ENCODE data around the gene NRG3.

NRG3 gene

GRCh38 chr10:81961451-81962184, 86.6 kb downstream of the NRG3 start:
- TF ChIP-seq CTCF (IDR thresholded peaks at IDR 0.05; ENCODE audit: low read depth, low read length): no peak
- no peak overlapping the region for H3K4me3 ChIP-seq (ENCODE audit: low read depth, low read length)

GRCh38 chr10:81963606-81964005, 88.6 kb downstream of the NRG3 start:
- in situ Hi-C loops (cut with HindIII; ENCODE audit: low sequenced_read_pairs): no loop called here
- peak; percentile 62 for DNase-seq (ENCODE audit: low read depth, low spot score)
- H3K4me3 ChIP-seq (ENCODE audit: low read depth, low read length): no peak overlapping the region
- no peak for TF ChIP-seq CTCF (IDR thresholded peaks at IDR 0.05; ENCODE audit: low read depth, low read length)

More at GRCh38 chr10:81961451-81962184, 86.6 kb downstream of the NRG3 start:
- DNase-seq (ENCODE audit: low read depth, low spot score): no peak
- in situ Hi-C loops (cut with HindIII; ENCODE audit: low sequenced_read_pairs): no loop called here

GRCh38 chr10:81967716-81968115, 92.7 kb downstream of the NRG3 start:
- H3K4me3 ChIP-seq (ENCODE audit: low read depth, low read length): no peak overlapping the region
- in situ Hi-C loops (cut with HindIII; ENCODE audit: low sequenced_read_pairs): no loop called here
- TF ChIP-seq CTCF (IDR thresholded peaks at IDR 0.05; ENCODE audit: low read depth, low read length): no peak
- DNase-seq (ENCODE audit: low read depth, low spot score): no peak

GRCh38 chr10:81969136-81969535, 94.1 kb downstream of the NRG3 start:
- no peak overlapping the region for H3K4me3 ChIP-seq (ENCODE audit: low read depth, low read length)
- in situ Hi-C loops (cut with HindIII; ENCODE audit: low sequenced_read_pairs): no loop called here
- no peak for DNase-seq (ENCODE audit: low read depth, low spot score)
- no peak for TF ChIP-seq CTCF (IDR thresholded peaks at IDR 0.05; ENCODE audit: low read depth, low read length)

- TF ChIP-seq CTCF (IDR thresholded peaks at IDR 0.05; ENCODE audit: low read depth, low read length): no peak
- DNase-seq (ENCODE audit: low read depth, low spot score): peak; percentile 24
- in situ Hi-C loops (cut with HindIII; ENCODE audit: low sequenced_read_pairs): no loop called here
- H3K4me3 ChIP-seq (ENCODE audit: low read depth, low read length): no peak overlapping the region
Observed at GRCh38 chr10:81978238-81978637, 103.2 kb downstream of the NRG3 start.

- no peak overlapping the region for H3K4me3 ChIP-seq (ENCODE audit: low read depth, low read length)
- TF ChIP-seq CTCF (IDR thresholded peaks at IDR 0.05; ENCODE audit: low read depth, low read length): no peak
- in situ Hi-C loops (cut with HindIII; ENCODE audit: low sequenced_read_pairs): no loop called here
- DNase-seq (ENCODE audit: low read depth, low spot score): no peak
Observed at GRCh38 chr10:81981724-81982123, 106.7 kb downstream of the NRG3 start.
